Activated gamma-delta T cell (primary cell): ENCODE results near the gene UBE2O.

ENCODE experiments used
- DNase-seq: peaks from one replicate; lab custom pipeline; 2025; lab: John Stamatoyannopoulos, UW

UBE2O gene

DNA sequence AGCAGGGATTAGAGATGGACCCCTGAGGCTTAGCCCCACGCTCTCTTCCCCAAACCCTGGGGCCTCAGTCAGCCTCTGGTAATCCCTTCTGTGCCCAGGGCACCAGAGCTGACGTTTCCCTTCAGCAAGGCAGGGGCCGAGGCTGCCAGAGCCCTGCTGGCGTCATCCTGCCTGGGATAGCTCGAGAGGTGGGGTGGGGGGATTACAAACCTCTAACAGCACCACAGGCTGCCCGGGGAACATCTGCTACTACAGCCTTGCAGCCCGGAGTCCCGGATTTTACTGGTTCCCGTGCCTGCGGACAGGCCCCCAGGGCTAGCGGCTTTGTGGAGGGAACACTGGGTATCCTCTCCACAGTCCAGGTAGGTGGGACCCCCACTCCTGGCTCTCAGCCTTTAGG, 14.4 kb upstream of the UBE2O start, which contains the start of gene AANAT:
AANAT (plus strand) TSS at position 238 of the 400 bp plus-strand sequence. CDS start 1,144 bp downstream, outside the sequence.
- DNase-seq: no peak

DNA sequence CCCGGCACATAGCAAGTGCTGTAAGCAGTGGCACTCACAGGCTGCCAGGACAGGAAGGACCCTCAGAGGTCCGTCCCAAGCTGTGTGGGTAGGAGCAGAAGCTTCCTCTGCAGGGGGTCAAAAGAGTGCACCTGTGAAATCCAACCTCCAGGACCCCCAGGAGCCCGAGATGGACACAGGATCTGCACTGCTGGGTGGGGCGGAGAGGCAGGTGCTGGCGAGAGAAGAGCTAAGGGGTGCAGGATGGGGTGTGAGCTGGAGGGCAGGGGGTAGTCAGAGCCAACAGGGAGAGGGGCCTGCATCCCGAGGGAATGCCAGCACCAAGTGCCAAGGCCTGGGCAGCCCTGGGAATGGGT, 13.8 kb upstream of the UBE2O start:
- no peak for DNase-seq

DNA sequence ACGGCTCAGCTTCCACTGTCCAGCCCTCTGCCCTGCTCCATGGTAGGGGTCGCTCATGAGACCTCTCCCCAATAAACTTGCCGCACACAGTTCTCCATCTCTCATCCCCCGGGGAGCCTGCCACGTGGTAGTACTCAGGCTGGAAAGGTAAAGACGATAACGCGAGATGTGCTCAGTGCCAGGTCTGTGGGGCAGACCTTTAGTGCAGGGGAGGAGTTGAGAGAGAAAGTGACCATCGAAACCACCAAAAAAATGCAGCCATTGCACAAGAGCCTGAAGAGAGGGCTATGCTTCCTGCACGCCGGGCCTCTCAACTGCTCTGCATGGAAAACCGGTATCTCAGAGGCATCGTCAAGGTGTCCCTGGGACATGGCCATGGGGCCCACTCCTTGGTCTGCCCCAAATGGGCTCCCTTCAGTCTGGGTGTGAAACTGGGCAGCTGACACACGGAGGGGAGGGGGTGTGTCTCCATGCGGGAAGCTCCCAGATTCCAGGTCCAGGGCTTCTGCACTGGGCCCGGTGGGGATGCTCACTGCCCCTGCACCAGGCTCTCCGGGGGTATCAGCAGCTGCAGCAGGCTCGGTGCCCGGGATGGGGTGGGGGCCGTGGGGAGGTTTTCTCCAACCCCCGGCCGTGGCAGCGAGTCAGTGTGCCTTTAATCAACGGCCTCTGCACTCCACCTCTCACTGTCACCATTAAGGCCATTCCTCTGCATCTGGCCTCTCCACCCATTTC, 9.8 kb upstream of the UBE2O start:
- DNase-seq: no peak

DNA sequence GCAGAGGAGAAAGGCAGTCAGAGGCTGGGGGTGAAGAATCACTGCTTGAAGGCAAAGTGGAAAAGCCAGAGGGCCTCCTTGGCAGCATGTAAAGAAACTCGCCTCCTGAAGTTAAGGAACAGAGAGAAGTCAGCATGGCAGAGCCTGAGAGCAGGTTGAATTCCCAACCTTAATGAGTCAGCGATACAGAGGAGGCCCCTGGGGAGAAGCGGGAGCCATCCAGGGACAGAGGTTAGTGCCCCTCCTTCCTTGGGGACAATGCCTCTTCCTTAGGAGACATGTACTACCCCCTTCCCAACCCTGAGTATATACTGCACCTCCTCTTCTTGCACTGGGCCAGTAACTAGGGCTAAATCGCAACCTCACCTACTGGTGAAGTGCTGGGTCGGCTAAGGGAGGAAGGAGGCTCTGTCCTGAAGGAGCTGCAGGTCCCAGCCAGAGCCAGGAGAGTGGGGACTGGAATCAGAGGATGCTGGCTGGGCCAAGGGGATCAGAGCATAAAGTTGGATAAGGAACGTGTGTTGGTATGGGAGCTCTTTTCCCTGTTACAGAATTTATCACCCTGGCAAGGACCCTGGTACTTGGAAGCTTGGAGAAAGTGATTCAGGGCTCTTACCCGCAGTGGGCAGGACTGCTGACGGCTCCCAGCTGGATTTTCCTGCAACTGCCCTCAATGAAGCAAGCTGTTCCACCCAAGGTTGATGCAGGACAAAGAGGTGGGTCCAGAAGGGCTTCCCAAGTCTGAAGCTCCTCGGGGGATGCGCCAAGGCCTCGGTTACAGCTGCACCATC, 9.0 kb upstream of the UBE2O start:
- DNase-seq: no peak

DNA sequence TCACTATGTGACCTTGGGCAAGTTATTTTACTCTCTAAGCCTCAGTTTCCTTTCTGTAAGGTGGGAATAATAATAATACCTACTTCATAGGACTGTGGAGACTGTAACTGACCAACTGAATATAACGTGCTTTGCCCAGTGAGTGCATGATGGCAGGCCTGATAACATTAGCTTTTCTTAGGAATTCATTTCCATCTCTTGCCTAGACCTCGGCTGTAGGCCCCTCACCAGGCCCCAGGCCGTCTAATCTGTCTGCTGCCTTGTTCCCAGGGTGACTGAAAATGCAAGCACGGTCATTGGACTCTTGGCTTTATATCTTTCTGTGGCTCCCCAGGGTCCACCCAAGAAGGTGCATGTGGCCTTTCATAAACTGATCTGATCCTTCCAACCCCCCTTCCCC, 6.7 kb upstream of the UBE2O start:
- DNase-seq: no peak

DNA sequence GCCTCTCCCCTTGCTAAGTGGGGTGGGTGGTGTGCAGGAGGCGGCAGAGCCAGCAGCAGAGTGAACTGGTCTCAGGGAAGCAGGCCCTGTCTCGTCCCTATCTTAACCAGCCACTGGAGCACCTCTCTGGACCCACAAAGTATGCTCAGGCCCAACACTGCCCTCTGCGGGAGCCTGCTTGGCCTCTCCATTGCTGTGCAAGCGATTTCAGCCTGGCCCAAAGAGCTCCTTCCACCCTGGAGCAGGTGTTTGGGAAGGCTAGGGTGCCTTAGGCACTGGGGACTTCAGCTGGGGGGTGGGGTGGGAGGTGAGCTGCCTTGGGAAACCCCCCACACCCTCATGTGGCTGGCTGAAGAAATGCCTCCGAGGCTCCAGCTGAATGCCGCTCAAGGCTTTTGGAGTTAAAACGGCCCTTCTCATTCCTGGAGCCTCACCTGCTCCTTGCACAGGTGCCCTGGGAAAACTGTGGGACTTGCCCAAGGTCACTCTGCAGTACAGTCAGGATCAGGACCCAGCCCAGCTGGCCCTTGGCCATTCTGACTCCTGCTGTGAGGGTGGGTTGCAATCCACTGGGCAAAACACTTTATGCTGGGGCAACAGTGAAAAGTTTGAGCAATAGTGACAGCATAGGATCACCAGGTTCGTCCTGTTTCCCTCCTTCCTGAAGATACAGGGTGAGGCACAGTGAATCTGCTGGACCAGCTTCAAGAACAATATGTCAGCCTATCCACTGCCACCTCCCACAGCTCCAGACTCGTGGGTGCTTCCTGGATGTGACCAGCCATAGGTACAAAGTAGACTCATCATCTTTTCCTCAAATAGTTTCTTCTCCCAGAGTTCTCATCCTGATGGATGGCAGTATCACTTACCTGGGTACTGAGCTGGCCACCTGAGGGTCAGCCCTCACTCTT, 5.9 kb upstream of the UBE2O start:
- no peak for DNase-seq

DNA sequence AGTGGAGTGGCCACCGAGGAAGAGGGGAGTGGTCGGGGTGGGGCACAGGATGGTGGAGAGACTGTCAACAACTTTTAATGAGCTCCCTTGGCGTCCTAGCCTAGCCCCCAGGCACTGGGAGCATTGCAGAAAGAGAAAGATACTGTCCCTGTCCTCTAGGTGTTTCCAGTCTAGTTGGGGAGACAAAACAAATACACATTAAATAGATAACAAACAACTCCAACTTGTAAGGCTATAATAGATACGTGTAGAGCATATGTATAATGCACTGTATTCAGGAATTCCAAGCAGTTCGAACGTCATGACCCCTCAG, 435 bp upstream of the UBE2O start:
- no peak for DNase-seq

DNA sequence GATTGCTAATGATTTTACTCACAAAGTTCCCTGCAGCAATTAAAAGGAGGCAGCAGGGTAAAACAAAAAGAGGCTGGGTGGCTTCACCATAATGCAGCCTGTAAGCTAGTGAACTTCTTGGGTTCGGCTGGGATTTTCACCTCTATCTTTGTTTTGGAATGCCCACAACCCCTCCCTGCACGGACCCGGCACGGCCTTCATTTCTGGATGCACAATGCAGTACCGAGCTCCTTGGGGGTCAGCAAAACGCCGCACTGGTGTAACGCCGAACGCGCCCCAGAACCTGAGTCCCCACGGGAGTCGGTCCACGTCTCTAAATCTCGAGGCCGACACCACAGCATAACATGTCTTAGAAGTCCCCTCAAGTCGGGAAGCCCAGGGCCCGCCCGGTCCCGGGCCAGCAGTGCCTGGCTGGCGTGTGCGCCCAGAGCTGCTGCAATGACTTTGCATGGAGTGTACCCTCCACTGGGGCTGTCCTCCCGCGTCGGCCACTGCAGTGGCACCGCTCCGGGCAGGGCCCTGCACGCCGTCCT, 759 bp downstream of the UBE2O start:
- DNase-seq: no peak

DNA sequence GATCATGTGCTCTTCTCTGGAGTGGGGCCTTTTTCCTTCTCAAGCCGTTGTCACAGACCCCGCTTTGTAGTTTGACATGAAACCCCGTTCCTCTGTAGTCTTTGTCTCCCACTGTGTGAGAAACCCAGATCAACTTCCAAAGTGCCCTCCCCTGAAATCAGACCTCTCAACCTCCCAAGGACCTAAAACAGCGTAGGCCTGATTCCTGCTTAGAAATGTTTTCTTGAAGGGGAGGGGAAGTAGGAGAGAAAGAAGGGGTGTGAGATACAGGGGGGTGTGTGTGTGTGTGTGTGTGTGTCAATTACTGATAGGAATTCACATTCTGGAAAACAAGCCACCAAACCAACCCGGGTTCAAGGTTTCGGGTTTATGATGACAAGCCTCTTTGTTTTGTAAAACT, 1.4 kb downstream of the UBE2O start:
- DNase-seq: no peak

DNA sequence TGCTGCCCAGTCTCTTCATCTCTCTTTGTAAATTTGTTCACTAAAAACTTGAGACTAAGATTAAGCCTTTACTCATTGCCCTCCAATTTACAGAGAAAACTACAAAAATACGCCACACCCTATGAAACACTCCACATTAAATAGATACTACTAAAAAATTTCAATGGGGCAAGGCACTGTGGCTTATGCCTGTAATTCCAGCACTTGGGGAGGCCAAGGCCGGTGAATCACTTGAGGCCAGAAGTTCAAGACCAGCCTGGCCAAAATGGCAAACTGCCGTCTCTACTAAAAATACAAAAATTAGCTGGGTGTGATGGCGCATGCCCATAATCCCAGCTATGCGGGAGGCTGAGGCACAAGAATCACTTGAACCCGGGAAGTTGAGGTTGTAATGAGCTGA, 3.8 kb downstream of the UBE2O start:
- no peak for DNase-seq

DNA sequence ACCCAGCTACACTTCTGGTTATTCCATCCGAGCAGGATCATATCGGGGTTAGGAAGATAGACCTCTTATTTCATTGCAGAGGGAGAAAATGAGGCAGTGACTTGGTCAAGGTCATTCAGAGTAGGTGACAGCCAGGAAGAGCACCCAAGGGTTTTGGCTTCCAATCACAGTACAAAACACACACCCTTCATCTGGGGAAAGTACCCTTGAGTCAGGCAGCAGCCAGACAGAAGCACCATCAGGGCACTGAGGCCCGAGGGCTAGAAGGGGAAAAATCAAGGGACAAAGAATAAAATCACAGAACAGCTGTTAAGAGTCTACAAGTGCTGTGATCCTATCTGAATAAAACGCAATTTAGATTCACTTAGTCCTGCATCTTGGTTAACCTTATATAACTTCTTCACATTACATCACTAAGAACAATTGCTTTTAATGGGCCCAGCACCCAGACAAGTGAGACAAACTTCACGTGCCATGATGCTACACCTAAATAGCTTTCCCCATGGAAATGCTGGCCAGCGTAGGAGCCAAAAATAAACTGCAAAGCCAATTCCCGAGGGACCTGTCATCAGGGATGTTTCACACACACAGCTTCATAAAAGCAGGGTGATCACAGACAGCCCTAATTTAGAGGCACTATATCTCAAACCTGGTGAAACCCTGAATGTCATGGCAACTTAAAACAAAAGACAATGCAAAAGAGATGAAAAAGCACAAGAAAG, 4.9 kb downstream of the UBE2O start:
- no peak for DNase-seq

DNA sequence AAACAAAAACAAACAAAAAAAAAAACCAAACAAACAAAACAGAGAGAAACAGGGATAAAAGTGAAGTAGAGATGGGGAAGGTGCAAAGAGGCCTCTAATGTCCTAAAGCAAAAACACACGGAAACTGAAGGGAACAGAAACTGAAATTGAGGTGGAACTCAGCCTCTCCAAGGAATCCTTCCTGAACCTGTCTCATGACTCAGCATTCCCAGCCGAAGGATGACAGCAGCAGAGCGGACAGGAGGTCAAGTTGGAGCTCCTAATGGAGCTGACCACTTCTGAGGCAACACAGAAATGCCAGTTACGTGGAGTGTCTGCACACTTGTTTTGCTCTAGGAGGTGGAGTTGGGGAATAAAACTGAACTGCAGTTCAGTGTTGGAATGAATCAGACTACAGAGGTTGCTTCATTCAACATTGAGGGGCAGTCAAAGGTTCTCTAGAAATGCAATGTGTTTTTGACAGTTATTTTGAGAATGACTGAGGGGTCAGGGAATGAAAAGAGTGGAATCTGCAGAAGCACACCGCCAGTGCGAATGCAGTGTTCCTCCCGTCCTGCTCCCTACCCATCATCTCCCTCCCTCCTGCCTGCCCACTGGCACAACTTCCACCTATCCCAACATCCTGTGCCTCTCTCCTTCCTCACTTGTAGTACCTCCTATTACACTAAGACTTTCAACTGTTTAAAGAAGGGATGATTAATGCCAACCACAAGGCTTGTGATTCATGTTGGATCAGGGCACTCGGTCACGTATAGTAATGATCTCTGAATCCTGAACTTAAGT, 6.3 kb downstream of the UBE2O start:
- DNase-seq: no peak

DNA sequence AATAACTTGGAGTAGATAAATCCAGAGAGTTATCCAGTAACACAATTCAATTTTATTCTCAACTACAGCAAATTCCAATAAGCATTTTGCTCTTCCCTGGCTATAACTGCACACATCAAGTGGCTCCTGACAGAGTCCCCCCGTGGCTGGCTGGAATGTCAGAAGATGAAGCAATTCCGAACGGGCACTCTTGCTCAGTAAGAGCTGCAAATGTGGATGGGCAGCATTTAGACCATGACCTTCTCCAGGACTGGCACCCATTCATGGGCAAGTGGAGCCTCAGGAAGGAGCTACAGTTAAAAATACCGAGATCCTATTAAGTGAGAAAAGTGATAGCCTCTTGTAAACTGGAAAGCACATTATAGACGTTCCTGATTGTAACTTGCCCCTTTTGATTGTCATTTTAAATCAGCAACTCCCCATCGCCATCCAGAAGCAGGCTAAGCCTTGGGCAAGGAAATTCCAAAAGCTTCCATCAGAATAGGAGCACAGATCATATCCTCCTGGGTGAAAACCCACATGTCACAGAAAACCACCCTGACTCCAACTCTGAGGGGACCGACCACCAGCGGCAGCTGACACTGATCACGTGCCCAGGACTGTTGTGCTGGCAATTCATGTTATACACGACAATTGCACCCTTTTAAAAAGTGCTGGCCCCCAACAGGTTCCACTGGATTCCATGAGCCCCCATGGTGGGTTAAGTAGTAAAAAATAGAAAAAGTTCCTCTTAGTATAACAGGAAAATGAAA, 7.1 kb downstream of the UBE2O start:
- DNase-seq: no peak

DNA sequence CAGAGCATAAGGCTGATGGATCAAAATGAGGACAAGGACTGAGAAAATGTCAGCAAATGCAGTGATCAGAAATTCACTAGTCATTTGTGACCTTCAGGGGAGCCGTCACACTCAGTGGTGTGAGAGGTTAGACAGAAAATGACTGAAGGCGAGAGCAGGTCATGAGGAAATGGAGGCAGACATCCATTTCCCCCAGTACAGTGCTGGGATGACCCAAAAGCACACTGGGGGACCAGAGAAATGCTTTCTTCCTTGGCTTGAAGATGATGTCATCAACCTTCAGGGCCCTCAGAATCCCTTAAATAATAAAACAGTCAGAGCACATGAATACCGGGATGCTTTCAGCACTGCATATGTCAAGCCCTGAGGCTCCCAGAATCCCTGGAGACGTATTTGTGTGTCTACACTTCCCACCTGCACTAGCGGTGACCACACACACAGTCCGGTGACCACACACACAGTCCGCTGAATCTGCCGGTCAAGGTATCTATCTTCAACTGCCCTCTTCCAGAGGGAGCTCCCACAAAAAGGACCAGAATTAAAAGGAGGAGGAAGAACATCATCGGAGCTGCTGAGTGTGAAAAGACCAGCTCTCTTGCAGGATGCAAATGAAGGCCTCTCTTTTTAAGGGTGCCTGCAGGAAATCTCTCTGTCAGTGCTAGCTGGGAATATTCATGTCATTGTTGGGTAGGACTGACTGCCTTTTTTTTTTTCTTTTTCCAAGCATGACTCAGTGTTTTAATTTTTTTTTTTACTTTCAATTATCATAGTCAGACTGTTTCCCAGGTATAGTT, 8.2 kb downstream of the UBE2O start:
- no peak for DNase-seq

DNA sequence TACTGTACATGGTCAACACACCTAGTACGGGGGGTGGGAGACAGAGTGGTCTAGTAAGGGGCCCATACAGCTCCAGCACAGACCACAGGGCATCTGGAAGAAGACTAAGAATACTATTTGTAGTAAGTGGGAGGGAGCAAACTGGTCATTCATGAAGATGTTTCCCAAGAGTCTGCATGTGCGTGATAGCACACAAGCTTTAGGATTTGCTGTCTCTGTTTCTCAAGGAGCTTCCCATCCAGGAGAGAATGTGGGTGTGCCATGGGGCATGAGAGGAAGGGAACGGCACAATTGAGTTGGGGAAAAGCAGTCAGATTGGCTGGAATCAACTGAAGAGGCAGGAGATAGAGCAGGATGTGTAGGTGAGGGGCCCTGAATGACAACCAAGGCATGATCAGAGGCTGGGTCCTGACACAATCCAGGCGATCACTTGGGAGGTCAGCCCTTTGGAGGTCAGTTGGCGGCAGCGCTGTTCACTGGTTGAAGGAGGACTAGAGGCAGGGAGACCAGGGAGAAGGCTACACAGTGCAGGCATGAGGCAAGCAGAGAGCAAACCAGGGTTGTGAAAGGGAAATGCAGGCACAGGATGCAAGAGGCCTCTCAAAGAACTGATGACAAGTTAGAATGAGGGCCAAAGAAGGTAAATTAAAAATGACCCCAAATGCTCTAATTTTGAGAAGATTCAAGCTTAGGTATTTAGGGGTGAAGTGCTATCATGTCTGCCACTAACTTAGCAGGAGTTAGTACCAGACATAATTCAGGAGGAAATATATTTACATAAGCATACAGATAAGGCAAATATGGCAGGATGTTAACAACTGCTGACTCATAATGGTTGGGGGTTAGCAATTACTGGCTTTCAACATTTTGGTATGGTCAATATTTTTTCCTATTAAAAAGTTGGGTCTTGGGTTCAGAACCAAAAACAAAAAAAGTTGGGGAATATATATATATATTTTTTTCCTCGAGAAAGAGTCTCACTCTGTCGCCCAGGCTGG, 10.3 kb downstream of the UBE2O start:
- DNase-seq: no peak

DNA sequence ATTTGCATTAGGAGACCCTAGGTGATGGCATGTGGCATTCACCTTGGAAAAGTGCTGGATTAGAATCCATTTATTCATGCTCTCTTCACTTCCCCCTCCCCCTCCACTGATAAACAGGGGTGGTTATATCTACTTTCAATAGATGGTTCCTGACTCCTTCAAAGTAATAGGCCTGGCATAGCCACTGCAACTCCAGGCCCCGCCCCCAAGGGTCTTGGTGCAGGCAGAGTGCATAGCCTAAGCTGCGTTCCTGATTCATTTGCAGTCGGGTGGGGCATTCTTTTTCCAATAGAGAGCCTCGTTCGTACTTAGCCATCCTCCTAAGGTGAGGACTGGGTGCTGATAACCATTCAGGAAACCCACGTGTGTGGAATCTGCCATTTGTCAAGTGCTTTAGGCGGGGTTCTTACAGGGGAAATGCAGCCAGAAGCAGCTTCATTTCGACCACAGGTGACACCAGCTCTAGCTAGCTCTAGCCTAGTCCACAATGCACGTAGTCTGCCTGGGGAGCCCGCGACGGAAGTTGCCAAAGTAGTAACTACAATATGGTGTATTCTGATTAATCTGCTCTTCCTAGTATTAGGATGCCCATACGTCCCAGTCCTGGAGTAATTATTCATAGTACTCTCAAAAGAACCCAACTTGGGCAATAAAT, 11.1 kb downstream of the UBE2O start:
- DNase-seq: no peak

DNA sequence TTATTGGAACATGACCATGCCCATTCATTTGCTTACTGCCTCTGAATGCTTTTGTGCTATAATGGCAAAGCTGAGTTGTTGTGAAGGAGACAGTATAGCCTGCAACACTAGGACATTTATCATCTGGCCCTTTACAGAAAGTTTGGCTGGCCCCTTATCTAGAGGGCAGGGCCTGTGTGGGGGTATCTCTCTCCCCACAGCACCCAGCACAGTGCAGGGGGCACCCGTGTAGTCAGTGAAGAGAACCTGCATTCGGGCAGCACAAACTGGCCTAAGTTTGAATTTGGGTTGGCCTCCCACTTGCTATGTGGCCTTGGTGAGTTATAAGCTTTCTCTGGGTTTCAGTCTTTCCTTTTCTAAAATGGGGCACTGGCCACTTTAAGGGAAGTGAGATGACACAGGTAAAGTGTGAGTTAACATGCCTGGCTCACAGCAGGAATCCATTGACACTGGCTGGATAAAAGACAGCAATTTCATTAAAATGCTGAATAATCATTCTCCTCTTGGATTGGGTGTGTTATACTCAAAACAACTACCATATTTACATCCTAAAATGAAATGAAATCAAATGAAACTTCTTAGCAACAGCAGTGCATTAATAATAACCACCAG, 12.1 kb downstream of the UBE2O start:
- no peak for DNase-seq
